HL-60 (cell line): Measurements from ENCODE around the gene TFPT.

Experiments
- CTCF ChIP-seq: IDR thresholded peaks from one replicate; pipeline ENCODE4 v1.5.1; 2011; ENCODE audit warnings: low read length, control low read depth, inconsistent platforms; ENCODE audit not compliant: insufficient read depth
- GABPA ChIP-seq: IDR thresholded peaks from 2 replicates; pipeline ENCODE4 v1.6.1; 2012; ENCODE audit warnings: low read depth
- POLR2AphosphoS5 ChIP-seq: IDR thresholded peaks from 2 replicates; pipeline ENCODE4 v1.6.1; 2012; ENCODE audit warnings: low read depth
- REST ChIP-seq: IDR thresholded peaks from 2 replicates; pipeline ENCODE4 v1.6.1; 2012; ENCODE audit warnings: low read depth; ENCODE audit not compliant: insufficient replicate concordance
- SPI1 ChIP-seq: IDR thresholded peaks from 2 replicates; pipeline ENCODE4 v1.6.1; 2012; ENCODE audit warnings: low read depth, mild to moderate bottlenecking, borderline replicate concordance

GRCh38 chr19:54069470-54069869 lies 46.0 kb downstream of the TFPT start:
- no peak for TF ChIP-seq REST
- no peak for TF ChIP-seq CTCF
- no peak for TF ChIP-seq POLR2AphosphoS5
- no peak for TF ChIP-seq GABPA
- no peak for TF ChIP-seq SPI1
